IPS-18c (cell line): Measurements from ENCODE around the gene JPH3.
"Not testable (repeated sequence)": the region's sequence is repeated elsewhere in the genome, so short reads cannot be mapped to it uniquely, and the experiment has no call there.

Experiments used
- H3K4me3 ChIP-seq: 2 replicates; pipeline ENCODE4 v1.7.0; 2013; ENCODE audit warnings: low read depth, mild to moderate bottlenecking, low read length, moderate library complexity; ENCODE audit not compliant: insufficient read depth
- H3K9me3 ChIP-seq: one replicate; pipeline ENCODE4 v1.6.1; 2013; ENCODE audit warnings: mild to moderate bottlenecking, low read length, moderate library complexity; ENCODE audit not compliant: control insufficient read depth, insufficient read depth

The JPH3 gene

GRCh38 chr16:87722590-87723225, 120.4 kb downstream of the JPH3 start:
- H3K9me3 ChIP-seq: peaks cover 2% of the 10 kb centered on the region
- no peak overlapping the region for H3K4me3 ChIP-seq

DNA sequence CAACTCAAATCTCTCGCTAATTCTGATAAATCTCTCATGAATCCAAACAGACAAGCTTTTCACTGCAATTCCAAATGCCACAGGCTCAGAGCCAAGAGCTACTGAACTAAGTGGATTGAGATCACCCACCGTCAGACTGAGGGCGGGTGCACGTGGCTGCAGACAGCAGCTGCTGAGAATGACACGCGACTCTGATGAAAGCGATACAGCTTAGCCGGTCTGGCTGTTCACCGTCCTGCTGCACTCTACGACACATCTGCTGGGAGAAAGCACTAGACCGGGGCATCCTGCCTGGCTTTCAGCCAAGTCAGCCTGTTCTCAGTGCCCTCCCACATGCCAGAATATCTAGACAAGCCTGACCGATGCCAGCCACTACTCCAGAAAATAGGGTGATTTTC, 120.9 kb downstream of the JPH3 start:
- Histone ChIP-seq H3K4me3 (no peak overlapping the region), H3K9me3 (peaks cover 2% of the 10 kb centered on the region)

DNA sequence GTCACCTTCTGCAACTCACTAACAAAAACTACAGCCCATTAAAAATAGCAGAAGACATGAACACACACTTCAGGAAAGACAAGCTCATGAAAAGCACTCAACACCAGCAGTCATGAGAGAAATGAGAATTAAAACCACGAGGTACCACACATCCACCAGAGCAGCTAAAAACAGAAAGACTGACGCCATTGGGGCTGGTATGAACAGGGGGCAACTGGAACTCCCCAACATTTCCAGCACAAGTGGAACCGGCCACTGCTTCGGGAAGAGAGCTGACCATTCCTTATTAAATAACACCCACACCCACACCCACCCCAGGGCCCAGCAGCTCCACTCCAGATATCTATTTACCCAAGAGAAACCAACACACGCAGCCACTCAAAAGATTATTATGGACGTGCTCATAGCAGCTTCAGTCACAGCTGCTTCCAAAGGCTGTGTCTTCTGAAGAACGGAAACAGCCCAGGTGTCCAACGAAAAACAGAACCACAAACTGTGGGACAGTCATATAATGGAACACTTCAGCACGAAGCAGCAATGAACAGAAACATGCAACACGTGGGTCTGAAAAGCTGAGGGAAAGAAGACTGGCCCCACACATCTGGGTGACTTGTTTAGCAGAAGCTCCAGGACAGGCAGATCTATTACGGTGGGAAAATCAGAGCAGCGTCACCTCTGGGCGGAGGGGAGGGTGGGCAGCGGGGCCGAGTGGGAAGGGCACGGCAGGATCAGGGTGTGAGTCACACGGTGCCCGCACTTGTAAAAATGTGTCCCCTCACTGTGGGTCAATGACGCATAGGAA, 122.4 kb downstream of the JPH3 start:
- Histone ChIP-seq H3K4me3 (no peak overlapping the region), H3K9me3 (peaks cover 3% of the 10 kb centered on the region)

DNA sequence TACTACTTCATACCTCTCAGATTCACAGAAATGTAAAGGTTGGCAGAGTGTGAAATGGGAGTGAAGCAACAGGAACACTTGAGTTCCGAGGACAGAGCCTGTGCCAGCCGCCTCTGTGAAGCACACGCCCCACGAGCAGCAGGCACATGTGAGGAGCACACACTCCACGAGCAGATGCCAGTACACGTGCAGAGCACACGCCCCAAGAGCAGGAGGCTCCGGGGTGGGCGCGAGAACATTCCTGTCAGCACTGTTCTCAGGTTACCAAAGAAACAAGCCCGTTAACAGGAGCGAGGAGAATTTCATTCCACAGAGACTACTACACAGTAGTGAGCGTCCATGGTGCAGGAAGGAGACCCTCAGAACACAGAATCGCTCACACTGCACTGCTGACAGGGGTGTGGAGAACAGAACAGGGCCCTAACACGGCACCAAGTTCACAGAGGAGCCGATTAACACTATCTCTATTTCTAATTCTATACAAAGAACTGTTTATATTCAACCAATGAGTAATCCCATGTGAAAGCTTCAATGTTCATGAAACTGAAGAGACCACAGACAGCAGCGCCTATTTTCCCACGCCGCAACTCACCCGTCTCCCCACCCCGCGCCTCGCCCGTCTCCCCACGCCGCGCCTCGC, 123.4 kb downstream of the JPH3 start:
- Histone ChIP-seq H3K9me3 (peaks cover 2% of the 10 kb centered on the region), H3K4me3 (no peak overlapping the region)

GRCh38 chr16:87726577-87726976, 124.3 kb downstream of the JPH3 start:
- H3K4me3 ChIP-seq, H3K9me3 ChIP-seq: not testable (repeated sequence)

DNA sequence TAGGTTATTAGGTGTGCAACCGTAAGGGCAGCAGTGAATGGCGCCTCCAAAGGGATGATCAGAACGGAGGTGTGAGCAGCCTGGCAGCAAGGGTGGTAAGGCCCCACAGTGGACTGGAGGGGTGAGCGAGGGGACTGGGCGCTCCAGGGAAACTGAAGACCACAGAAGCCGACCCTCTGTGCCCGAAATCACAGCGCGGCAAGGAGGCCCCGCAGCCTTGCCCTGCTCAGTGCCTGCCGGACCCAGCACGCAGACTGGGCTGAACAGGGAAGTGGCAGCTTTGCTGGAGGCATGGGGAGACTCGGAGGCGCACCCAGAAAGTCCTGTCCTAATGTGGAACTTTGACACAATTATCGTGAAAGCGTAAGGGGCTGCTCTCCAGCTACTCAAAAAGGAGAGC, 125.0 kb downstream of the JPH3 start:
- H3K9me3 ChIP-seq: peaks cover 2% of the 10 kb centered on the region
- H3K4me3 ChIP-seq: no peak overlapping the region

- Histone ChIP-seq H3K9me3 (peaks cover 2% of the 10 kb centered on the region), H3K4me3 (no peak overlapping the region)
Measured at GRCh38 chr16:87728026-87728425, 125.7 kb downstream of the JPH3 start.

- H3K4me3 ChIP-seq: no peak overlapping the region
- H3K9me3 ChIP-seq: peaks cover 2% of the 10 kb centered on the region
Measured at GRCh38 chr16:87729266-87729954, 127.1 kb downstream of the JPH3 start.

DNA sequence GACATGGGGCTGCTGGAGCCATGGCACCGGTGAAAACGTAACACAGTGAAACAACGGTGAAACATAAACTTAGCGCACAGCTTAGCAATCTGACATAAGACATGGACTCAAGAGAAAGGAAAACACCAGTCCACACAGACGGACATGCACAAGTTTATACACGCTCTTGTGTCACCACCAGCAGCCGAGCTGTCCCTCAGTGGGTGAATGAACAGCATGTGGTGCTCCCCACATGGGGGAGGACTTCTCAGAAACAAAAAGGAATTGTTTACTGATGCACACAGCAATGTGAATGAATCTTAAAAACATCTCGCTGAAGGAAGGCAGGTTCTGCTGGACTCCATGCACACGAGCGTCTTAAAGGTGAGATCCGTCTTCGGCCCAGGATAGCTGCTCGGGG, 129.3 kb downstream of the JPH3 start:
- peaks cover 2% of the 10 kb centered on the region for H3K9me3 ChIP-seq
- no peak overlapping the region for H3K4me3 ChIP-seq

GRCh38 chr16:87733190-87733589, 130.9 kb downstream of the JPH3 start:
- no peak overlapping the region for H3K4me3 ChIP-seq

DNA sequence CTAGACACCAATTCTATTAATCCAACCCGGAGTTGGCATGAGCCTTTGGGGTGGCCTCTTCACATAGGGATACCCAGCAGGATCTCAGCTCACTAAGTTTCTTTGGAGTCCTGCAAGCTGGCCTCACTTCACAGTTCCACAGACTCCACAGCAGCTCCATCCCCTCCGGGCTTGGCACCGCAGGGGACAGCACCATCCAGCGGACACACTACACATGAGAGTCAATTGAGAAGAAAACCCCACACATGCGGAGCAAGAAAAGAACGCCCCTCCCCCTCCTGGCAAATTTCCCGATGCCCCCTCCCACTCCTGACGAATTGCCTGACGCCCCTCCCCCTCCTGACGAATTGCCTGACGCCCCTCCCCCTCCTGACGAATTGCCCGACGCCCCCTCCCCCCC, 132.3 kb downstream of the JPH3 start:
- no peak overlapping the region for H3K4me3 ChIP-seq
- H3K9me3 ChIP-seq: no peaks in the 10 kb centered on the region

More at GRCh38 chr16:87733190-87733589, 130.9 kb downstream of the JPH3 start:
- H3K9me3 ChIP-seq: peaks cover 2% of the 10 kb centered on the region

GRCh38 chr16:87735270-87736007, 133.1 kb downstream of the JPH3 start:
- Histone ChIP-seq H3K4me3 (no peak overlapping the region), H3K9me3 (peaks cover 3% of the 10 kb centered on the region)

GRCh38 chr16:87736008-87736382, 133.7 kb downstream of the JPH3 start:
- H3K4me3 ChIP-seq: no peak overlapping the region
- peaks cover 3% of the 10 kb centered on the region for H3K9me3 ChIP-seq

DNA sequence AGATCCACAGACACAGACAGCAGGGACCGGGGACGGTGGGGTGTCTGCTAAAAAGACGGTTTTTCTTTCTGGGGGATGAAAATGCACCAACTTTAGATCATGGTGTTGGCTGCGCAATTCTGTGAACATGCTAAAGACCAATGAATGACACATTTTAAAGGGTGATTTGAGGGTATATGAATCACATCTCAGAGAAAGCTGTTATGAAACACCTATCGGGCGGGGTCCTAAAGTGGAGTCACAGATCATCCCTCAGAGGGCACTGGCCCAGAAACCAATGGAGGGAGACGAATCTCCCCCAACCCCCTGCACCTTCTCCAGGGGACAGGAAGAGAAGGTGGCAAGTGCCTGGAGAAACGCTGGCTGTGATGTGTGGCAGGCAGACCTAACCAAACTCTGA, 137.5 kb downstream of the JPH3 start:
- no peak overlapping the region; the same call in 1 of the 2 replicates for H3K4me3 ChIP-seq
- H3K9me3 ChIP-seq: peaks cover 5% of the 10 kb centered on the region

- H3K9me3 ChIP-seq: peaks cover 5% of the 10 kb centered on the region
- H3K4me3 ChIP-seq: no peak overlapping the region
Measured at GRCh38 chr16:87740441-87740840, 138.1 kb downstream of the JPH3 start.

DNA sequence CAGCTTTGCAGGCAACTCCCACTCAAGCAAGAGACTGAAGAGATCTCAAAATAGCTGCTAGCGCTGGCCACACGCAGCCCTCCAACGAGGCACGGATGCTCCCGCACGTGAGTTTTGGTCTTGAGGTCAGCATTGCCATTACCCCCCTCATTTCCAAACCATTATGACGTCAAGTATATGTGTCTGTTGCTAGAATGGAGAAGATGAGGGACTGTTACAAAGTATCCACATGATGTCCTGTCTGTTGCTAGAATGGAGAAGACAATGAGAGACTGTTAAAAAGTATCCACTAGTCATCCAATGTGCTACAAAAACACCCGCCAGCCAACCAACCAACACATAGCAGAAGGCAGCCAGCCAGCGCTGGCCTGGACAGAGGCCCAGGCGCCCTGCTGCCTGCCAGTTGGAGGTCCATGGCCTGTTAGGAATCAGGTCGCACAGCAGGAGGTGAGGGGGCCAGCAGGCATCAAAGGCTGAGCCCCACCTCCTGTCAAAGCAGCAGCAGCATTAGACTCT, 138.7 kb downstream of the JPH3 start:
- Histone ChIP-seq H3K9me3 (peaks cover 5% of the 10 kb centered on the region), H3K4me3 (no peak overlapping the region)
